ENCODE results near the gene MYCBPAP. TPM values are rescaled to one million over a fixed set of nuclear protein-coding genes. Genes with fewer than 3 reads are reported as not detected.

MYCBPAP gene
- polyA plus RNA-seq, 2 of the 4 experiments (the other 2 are of a cell fraction) = 0.93 to 2.5 TPM

DNA sequence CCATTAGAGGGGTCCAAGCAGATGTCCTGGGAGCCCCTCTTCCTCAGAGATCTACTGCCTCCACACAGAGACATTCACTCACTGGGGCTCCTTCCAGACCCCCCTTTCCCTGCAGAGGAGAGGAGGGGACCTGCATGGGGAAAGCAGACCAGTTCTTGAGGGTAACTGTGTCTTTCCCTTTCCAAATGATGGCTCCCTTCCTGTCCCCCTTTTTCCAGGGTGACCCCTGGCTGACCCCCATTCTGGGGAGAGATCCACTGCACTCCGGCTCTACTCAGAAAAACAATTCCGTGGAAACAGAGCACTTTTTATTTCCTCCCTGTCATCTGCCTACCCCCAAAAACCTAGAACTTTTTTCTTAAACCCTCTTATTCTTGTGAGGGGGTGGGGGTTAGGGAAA, 58.6 kb downstream of the MYCBPAP start:
- 65% methylated on average over 2 of the region's 2 CpGs for WGBS (ENCODE audit: missing lambda C conversion rate)
- H3K27ac ChIP-seq = no peak overlapping the region
- FAIRE-seq (no peak), DNase-seq (ENCODE audit: low read depth in 1 of 2, low spot score in 1 of 2) (no peak), ATAC-seq (no peak)
- H3K4me3 ChIP-seq = no peak overlapping the region
- TF ChIP-seq, protein P1, sequence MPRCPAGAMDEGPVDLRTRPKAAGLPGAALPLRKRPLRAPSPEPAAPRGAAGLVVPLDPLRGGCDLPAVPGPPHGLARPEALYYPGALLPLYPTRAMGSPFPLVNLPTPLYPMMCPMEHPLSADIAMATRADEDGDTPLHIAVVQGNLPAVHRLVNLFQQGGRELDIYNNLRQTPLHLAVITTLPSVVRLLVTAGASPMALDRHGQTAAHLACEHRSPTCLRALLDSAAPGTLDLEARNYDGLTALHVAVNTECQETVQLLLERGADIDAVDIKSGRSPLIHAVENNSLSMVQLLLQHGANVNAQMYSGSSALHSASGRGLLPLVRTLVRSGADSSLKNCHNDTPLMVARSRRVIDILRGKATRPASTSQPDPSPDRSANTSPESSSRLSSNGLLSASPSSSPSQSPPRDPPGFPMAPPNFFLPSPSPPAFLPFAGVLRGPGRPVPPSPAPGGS (IDR thresholded peaks at IDR 0.05) = no peak
- TF ChIP-seq MAZ (IDR thresholded peaks at IDR 0.05; ENCODE audit: borderline replicate concordance, low read depth, low read length) (no peak), GATA3 (IDR thresholded peaks at IDR 0.05; ENCODE audit: borderline replicate concordance) (no peak), CEBPB (IDR thresholded peaks at IDR 0.05) (no peak), KDM1A (IDR thresholded peaks at IDR 0.05; ENCODE audit: low read depth) (no peak), HOXA7 (CRISPR knock-in tag; IDR thresholded peaks at IDR 0.05) (no peak), EHMT2 (IDR thresholded peaks at IDR 0.05; ENCODE audit: low read depth) (no peak), JUN (IDR thresholded peaks at IDR 0.05) (no peak), NPAS2 (CRISPR knock-in tag; IDR thresholded peaks at IDR 0.05; ENCODE audit: borderline replicate concordance) (no peak), TFCP2L1 (CRISPR knock-in tag; IDR thresholded peaks at IDR 0.05) (no peak), EP300 (IDR thresholded peaks at IDR 0.05) (no peak), BHLHE40 (IDR thresholded peaks at IDR 0.05; ENCODE audit: low read depth, low read length) (no peak), HDAC2 (IDR thresholded peaks at IDR 0.05) (no peak), RAD21 (conservative IDR thresholded peaks at IDR 0.05 in 1 of 2, IDR thresholded peaks at IDR 0.05 in 1 of 2) (no peak)
- TF ChIP-seq, protein P2, sequence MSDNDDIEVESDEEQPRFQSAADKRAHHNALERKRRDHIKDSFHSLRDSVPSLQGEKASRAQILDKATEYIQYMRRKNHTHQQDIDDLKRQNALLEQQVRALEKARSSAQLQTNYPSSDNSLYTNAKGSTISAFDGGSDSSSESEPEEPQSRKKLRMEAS (IDR thresholded peaks at IDR 0.05) = no peak
- TF ChIP-seq, protein P3, sequence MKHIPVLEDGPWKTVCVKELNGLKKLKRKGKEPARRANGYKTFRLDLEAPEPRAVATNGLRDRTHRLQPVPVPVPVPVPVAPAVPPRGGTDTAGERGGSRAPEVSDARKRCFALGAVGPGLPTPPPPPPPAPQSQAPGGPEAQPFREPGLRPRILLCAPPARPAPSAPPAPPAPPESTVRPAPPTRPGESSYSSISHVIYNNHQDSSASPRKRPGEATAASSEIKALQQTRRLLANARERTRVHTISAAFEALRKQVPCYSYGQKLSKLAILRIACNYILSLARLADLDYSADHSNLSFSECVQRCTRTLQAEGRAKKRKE (CRISPR knock-in tag; IDR thresholded peaks at IDR 0.05; ENCODE audit: low read depth) = no peak
- H3K4me2 ChIP-seq = no peak overlapping the region
- CTCF ChIA-PET = interaction anchor here (0.6 to 8.1 kb wide), 5 partner anchors 8 to 138 kb away, joined by 3 to 99 read pairs (median 4); no protein-coding TSS in a partner anchor
- no peaks in the 10 kb centered on the region for H3K9me3 ChIP-seq
- H3K4me1 ChIP-seq = peaks cover 28% of the 10 kb centered on the region
- POLR2A ChIA-PET = no interaction called here

DNA sequence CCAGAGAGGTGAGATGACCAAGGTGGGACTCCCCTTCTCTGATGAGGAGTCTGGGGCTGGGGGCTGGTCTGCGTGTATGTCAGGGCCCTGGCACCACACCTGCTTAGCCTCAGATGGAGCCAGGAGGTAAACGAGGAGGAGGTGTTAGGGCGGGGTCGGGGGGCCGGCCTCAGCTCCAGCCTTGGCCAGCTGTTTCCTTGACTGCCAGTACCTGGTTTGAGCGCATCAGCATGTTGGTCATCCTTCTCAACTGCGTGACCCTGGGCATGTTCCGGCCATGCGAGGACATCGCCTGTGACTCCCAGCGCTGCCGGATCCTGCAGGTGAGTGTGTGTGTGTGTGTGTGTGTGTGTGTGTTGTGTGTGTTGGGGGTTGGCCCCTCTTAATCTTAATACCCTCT, 60.4 kb downstream of the MYCBPAP start:
- ChIA-PET CTCF (interaction anchor here (0.6 to 1.4 kb wide), 8 partner anchors 9 to 128 kb away, joined by 3 to 4 read pairs (median 3); no protein-coding TSS in a partner anchor), POLR2A (no interaction called here)
- no peak for DNase-seq (ENCODE audit: low read depth in 1 of 2, low spot score in 1 of 2)
- ATAC-seq = no peak
- WGBS (ENCODE audit: missing lambda C conversion rate) = 90% methylated on average over 12 of the region's 12 CpGs
- H3K4me2 ChIP-seq = no peak overlapping the region
- peaks cover 13% of the 10 kb centered on the region; the same call in 2 of the 3 replicates for H3K4me1 ChIP-seq
- FAIRE-seq = no peak
- no peak overlapping the region for H3K4me3 ChIP-seq
- H3K9me3 ChIP-seq = no peaks in the 10 kb centered on the region
- TF ChIP-seq BHLHE40 (IDR thresholded peaks at IDR 0.05; ENCODE audit: low read depth, low read length) = no peak
- TF ChIP-seq CBX8 (IDR thresholded peaks at IDR 0.05) = no peak
- no peak for TF ChIP-seq HEYL (CRISPR knock-in tag; IDR thresholded peaks at IDR 0.05)
- TF ChIP-seq EHF (CRISPR knock-in tag; IDR thresholded peaks at IDR 0.05) = no peak
- no peak overlapping the region for H3K27ac ChIP-seq

DNA sequence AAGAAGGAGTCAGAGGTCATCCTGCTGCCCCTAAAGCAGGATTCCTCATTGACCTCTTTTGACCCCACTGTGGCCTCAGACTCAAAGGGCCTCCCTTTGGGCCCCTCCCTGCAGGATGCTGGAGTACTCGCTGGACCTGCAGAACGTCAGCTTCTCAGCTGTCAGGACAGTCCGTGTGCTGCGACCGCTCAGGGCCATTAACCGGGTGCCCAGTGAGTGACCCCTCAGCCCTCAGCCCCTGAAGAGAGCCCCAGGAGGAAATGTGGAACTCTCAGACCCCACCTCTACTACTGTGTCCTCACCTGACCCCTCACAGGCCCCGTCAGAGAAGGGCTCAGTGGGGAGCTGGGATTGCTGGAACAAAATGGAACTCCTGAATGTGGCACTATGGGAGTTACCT, 61.4 kb downstream of the MYCBPAP start:
- no peak overlapping the region for H3K4me2 ChIP-seq
- ChIA-PET CTCF (interaction anchor here (1.0 to 3.0 kb wide), 7 partner anchors 10 to 248 kb away, joined by 3 to 14 read pairs (median 3); no protein-coding TSS in a partner anchor), POLR2A (interaction anchor here (1.3 kb wide), 1 partner anchor 9 kb away, joined by 4 read pairs; the partner anchor contains the start of gene CACNA1G)
- H3K9me3 ChIP-seq = no peaks in the 10 kb centered on the region
- H3K27ac ChIP-seq = no peak overlapping the region
- WGBS (ENCODE audit: missing lambda C conversion rate) = 87% methylated on average over 7 of the region's 7 CpGs
- ATAC-seq = no peak
- H3K4me1 ChIP-seq = peaks cover 4% of the 10 kb centered on the region; the same call in 1 of the 3 replicates
- H3K4me3 ChIP-seq = no peak overlapping the region
- no peak for FAIRE-seq
- no peak for DNase-seq (ENCODE audit: low read depth in 1 of 2, low spot score in 1 of 2)
- TF ChIP-seq ESRRA (IDR thresholded peaks at IDR 0.05; ENCODE audit: borderline replicate concordance, low read length) (no peak), CEBPB (IDR thresholded peaks at IDR 0.05) (no peak), CBX2 (IDR thresholded peaks at IDR 0.05; ENCODE audit: borderline replicate concordance, low read depth) (no peak), GATA3 (IDR thresholded peaks at IDR 0.05; ENCODE audit: borderline replicate concordance) (no peak), CHD2 (IDR thresholded peaks at IDR 0.05; ENCODE audit: low read length, partially characterized antibody) (no peak), RFX5 (IDR thresholded peaks at IDR 0.05) (no peak), HEYL (CRISPR knock-in tag; IDR thresholded peaks at IDR 0.05) (no peak), ZSCAN20 (CRISPR knock-in tag; IDR thresholded peaks at IDR 0.05) (no peak), PHF8 (IDR thresholded peaks at IDR 0.05; ENCODE audit: borderline replicate concordance, low read depth) (no peak)
- TF ChIP-seq, protein P4, sequence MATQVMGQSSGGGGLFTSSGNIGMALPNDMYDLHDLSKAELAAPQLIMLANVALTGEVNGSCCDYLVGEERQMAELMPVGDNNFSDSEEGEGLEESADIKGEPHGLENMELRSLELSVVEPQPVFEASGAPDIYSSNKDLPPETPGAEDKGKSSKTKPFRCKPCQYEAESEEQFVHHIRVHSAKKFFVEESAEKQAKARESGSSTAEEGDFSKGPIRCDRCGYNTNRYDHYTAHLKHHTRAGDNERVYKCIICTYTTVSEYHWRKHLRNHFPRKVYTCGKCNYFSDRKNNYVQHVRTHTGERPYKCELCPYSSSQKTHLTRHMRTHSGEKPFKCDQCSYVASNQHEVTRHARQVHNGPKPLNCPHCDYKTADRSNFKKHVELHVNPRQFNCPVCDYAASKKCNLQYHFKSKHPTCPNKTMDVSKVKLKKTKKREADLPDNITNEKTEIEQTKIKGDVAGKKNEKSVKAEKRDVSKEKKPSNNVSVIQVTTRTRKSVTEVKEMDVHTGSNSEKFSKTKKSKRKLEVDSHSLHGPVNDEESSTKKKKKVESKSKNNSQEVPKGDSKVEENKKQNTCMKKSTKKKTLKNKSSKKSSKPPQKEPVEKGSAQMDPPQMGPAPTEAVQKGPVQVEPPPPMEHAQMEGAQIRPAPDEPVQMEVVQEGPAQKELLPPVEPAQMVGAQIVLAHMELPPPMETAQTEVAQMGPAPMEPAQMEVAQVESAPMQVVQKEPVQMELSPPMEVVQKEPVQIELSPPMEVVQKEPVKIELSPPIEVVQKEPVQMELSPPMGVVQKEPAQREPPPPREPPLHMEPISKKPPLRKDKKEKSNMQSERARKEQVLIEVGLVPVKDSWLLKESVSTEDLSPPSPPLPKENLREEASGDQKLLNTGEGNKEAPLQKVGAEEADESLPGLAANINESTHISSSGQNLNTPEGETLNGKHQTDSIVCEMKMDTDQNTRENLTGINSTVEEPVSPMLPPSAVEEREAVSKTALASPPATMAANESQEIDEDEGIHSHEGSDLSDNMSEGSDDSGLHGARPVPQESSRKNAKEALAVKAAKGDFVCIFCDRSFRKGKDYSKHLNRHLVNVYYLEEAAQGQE (IDR thresholded peaks at IDR 0.05) = no peak
- TF ChIP-seq, protein P5, sequence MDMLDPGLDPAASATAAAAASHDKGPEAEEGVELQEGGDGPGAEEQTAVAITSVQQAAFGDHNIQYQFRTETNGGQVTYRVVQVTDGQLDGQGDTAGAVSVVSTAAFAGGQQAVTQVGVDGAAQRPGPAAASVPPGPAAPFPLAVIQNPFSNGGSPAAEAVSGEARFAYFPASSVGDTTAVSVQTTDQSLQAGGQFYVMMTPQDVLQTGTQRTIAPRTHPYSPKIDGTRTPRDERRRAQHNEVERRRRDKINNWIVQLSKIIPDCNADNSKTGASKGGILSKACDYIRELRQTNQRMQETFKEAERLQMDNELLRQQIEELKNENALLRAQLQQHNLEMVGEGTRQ (IDR thresholded peaks at IDR 0.05) = no peak

Measured in A549 (cell line).